ENCODE results near the gene LILRA5.
"Not testable (repeated sequence)": the region's sequence is repeated elsewhere in the genome, so short reads cannot be mapped to it uniquely, and the experiment has no call there.

The LILRA5 gene

DNA sequence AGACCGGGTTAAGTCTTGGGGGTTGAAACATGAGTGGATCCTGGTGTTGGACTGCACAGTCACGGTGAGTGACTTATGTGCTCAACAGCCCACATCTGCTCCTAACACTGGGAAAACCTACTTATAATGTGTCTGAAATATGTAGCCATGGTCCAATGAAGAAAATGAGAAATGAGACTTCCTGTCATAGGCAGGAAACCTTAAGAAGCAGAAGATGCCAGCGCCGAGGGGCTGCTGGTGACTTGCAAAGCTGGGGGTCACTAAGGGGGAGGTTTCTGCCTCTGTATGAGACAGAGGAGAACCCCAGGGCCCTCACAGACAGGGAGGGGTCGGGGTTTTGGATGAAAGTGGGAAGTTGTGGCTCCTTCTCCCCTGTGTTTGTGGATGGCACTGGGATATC is 40.8 kb downstream of the LILRA5 start:
- DNase-seq: not testable (repeated sequence)

DNA sequence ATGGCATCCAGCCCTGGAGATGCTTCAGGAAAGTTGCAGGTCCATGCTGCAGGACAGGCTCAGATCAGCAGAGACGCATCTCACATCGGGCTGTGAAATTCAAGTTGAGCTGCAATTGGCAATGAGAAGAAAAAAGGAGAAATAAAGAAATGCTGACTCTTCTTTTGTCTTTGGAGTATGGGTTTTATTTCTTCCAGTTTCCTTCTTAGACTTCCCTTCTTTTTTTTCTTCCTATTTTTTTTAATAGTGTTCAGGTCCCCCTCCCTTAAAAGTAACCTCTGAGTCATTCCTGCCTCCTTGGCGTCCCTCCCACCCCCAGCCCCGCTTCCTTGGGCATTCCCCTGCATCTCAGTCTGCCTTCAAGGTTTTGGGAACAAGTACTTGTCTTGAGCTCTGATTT is 41.4 kb downstream of the LILRA5 start:
- DNase-seq: not testable (repeated sequence)

DNA sequence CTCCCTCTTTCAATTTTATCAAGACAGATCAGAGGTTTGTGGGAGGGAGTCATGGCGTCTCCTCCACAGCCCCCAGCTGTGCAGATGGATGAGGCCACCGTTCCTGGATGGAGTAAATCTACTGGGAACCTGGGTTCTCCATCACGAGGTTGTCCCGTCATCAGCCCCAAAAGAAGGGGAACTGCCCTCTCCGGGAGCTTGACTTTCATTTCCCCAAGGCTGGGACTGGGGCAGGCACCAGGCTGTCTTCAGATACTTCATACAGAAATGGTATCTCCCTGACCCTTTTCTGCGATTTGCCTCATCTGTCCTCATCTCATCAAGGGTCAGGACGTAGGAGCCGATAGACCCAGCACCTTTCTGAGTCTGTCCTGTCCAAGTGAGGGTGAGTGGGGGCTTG is 41.9 kb downstream of the LILRA5 start:
- DNase-seq: no peak

DNA sequence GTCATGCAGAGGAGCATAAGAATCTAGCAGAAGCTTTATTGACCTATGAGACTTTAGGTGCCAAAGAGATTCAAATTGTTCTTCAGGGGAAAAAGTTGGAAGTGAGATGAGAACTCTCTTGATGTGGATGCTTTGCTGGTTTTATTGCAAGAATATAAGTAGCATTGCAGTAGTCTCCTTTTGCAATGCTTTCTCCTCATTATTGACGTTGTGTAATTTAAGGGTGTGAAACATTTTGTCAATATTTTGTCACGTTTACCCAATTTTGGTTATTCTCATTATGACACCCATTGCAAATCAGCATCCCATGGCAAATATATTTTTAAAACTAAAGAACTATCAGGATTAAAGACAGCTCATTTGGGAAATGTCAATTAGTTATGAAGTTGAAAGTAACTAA is 44.0 kb downstream of the LILRA5 start:
- DNase-seq: no peak

DNA sequence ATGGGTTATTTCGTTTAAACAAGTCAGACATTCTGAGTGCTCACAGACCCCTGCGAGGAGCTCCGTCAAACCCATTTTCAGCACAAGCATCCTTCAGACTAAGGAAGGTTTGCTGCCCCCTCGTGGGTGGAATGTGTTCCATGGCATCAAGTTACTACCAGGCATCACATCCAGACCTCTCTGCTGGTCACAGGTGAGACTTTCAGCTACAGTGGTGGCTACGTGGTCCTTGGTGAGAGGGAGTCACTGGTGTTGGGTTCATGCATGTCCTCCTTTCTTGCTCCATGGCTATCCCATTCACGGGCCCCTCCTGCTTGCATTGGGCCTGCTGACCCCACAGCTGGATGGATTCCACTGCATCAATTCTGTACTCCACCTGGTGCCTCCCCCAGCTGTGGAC is 46.8 kb downstream of the LILRA5 start:
- no peak for DNase-seq

DNA sequence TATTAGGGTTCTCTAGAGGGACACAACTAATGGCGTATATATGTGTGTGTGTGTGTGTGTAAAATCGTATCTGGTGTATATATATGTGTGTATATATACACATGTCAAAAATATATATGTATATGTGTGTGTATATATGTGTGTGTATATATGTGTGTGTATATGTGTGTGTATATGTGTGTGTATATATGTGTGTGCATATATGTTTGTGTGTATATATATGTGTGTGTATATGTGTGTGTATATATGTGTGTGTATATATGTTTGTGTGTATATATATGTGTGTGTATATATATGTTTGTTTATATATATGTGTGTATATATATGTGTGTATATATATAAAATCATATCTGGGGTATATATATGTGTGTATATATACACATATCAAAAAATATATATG is 50.5 kb downstream of the LILRA5 start:
- DNase-seq: no peak

DNA sequence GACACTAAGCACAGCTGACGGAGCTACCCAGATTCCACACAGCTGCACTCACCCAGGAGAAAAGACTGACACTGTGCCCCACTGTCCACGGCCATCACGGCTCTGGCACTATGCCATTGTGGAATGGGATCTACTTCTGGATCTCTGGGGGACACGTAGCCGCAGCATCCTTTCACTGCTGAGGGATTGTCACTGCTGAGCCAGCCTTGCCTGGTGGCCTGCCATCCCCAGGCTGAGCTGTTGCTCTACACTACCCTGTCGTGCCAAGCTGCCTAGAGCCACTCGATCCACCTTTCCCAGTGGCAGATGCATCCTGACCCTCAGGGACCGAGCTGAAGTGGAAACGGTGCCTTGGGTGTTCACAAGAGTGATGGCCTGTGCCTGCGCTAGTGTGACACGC is 50.9 kb downstream of the LILRA5 start:
- DNase-seq: no peak

DNA sequence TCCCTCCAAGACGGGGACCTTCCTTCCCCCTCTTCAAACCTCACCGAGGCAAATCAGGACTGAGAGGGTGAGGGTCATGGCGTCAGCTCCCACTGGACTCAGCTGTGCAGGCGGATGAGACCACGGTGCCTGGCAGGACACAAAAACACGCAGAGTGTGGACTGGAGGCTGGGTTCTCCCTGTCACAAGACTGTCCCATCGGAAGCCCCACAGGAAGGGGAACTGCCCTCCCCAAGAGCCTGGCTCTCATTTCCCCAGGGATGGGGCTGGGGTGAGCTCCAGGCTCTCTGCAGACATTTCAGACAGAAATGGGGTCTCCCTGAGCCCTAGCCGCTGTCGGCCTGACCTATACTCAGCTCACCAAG is 55.9 kb downstream of the LILRA5 start, which contains the start of gene LILRB5:
Gene LILRB5 (minus strand): TSS at position 158 of the 365 bp plus-strand sequence. CDS start 80 bp downstream, at position 78.
- no peak for DNase-seq
